ENCODE results near the gene FADS6. TPM values are rescaled to one million over a fixed set of nuclear protein-coding genes. Genes with fewer than 3 reads are reported as not detected.
A peak's percentile ranks its signal among the peaks of the same experiment; 100 is the strongest.

Gene FADS6
- total RNA-seq (1 to 10 TPM; 1.9 to 5.1 TPM), polyA plus RNA-seq (ENCODE audit: insufficient read length in 2 of 2) (1 to 10 TPM; 7.5 to 8.7 TPM)
- long read RNA-seq, donor 1, partial matches to known transcripts = 18 of 18 reads
- long read RNA-seq, donor 1, other reads (novel, unspliced or antisense) = 0 of 18 reads
- long read RNA-seq, donor 2 = 0 reads
- long read RNA-seq, donor 3 = 0 reads
- long read RNA-seq, donor 4 = 0 reads

- Histone ChIP-seq H3K9me3 (ENCODE audit: control insufficient read depth, insufficient read depth, low read length) (no peaks in the 10 kb centered on the region), H3K36me3 (ENCODE audit: control insufficient read depth, insufficient read depth, low read length) (no peaks in the 10 kb centered on the region), H3K4me1 (ENCODE audit: control insufficient read depth, insufficient read depth, low read length) (peaks cover 14% of the 10 kb centered on the region), H3K27ac (ENCODE audit: low read depth, low read length) (no peak within 1 kb of the TSS), H3K27me3 (ENCODE audit: control insufficient read depth, insufficient read depth, low read length) (peaks cover 55% of the 10 kb centered on the region), H3K4me3 (ENCODE audit: low read depth, low read length) (no peak within 1 kb of the TSS)
- 2% methylated on average over 86 of the region's 86 CpGs for WGBS (ENCODE audit: insufficient coverage)
- DNase-seq (ENCODE audit: low read depth in 4 of 6, low spot score in 6 of 6) = peak in 1 of 6 donors; percentile 32
These were observed at the start of gene FADS6 for GRCh38 chr17:74892974-74893911. Gene FADS6 (minus strand): TSS chr17:74893633. CDS start chr17:74893595, 38 bp downstream.

- H3K36me3 ChIP-seq (ENCODE audit: control insufficient read depth, insufficient read depth, low read length) = no peaks in the 10 kb centered on the region
- H3K27ac ChIP-seq (ENCODE audit: low read depth, low read length) = no peak overlapping the region
- H3K4me3 ChIP-seq (ENCODE audit: low read depth, low read length) = no peak overlapping the region
- H3K4me1 ChIP-seq (ENCODE audit: control insufficient read depth, insufficient read depth, low read length) = peaks cover 4% of the 10 kb centered on the region
- no peaks in the 10 kb centered on the region for H3K9me3 ChIP-seq (ENCODE audit: control insufficient read depth, insufficient read depth, low read length)
- WGBS (ENCODE audit: insufficient coverage) = 82% methylated on average over 19 of the region's 21 CpGs
- no peak for DNase-seq (ENCODE audit: low read depth in 4 of 6, low spot score in 6 of 6)
- peaks cover 56% of the 10 kb centered on the region for H3K27me3 ChIP-seq (ENCODE audit: control insufficient read depth, insufficient read depth, low read length)
These were observed 47.8 kb upstream of the FADS6 start for GRCh38 chr17:74941128-74941725.

- no peaks in the 10 kb centered on the region for H3K36me3 ChIP-seq (ENCODE audit: control insufficient read depth, insufficient read depth, low read length)
- peaks cover 13% of the 10 kb centered on the region for H3K4me1 ChIP-seq (ENCODE audit: control insufficient read depth, insufficient read depth, low read length)
- no peak for DNase-seq (ENCODE audit: low read depth in 4 of 6, low spot score in 6 of 6)
- WGBS (ENCODE audit: insufficient coverage) = 36% methylated on average over 6 of the region's 8 CpGs
- peaks cover 69% of the 10 kb centered on the region for H3K27me3 ChIP-seq (ENCODE audit: control insufficient read depth, insufficient read depth, low read length)
- H3K9me3 ChIP-seq (ENCODE audit: control insufficient read depth, insufficient read depth, low read length) = no peaks in the 10 kb centered on the region
- H3K4me3 ChIP-seq (ENCODE audit: low read depth, low read length) = no peak overlapping the region
- no peak overlapping the region for H3K27ac ChIP-seq (ENCODE audit: low read depth, low read length)
These were observed 46.1 kb upstream of the FADS6 start for GRCh38 chr17:74939534-74939933.

GRCh38 chr17:74938194-74938950, 44.9 kb upstream of the FADS6 start:
- peaks cover 81% of the 10 kb centered on the region for H3K27me3 ChIP-seq (ENCODE audit: control insufficient read depth, insufficient read depth, low read length)
- no peaks in the 10 kb centered on the region for H3K36me3 ChIP-seq (ENCODE audit: control insufficient read depth, insufficient read depth, low read length)
- WGBS (ENCODE audit: insufficient coverage) = 58% methylated on average over 8 of the region's 8 CpGs
- DNase-seq (ENCODE audit: low read depth in 4 of 6, low spot score in 6 of 6) = no peak
- no peaks in the 10 kb centered on the region for H3K9me3 ChIP-seq (ENCODE audit: control insufficient read depth, insufficient read depth, low read length)
- peaks cover 13% of the 10 kb centered on the region for H3K4me1 ChIP-seq (ENCODE audit: control insufficient read depth, insufficient read depth, low read length)
- H3K27ac ChIP-seq (ENCODE audit: low read depth, low read length) = no peak overlapping the region
- no peak overlapping the region for H3K4me3 ChIP-seq (ENCODE audit: low read depth, low read length)

GRCh38 chr17:74937064-74938051, 43.9 kb upstream of the FADS6 start:
- DNase-seq (ENCODE audit: low read depth in 4 of 6, low spot score in 6 of 6) = no peak
- Histone ChIP-seq H3K9me3 (ENCODE audit: control insufficient read depth, insufficient read depth, low read length) (no peaks in the 10 kb centered on the region), H3K4me3 (ENCODE audit: low read depth, low read length) (no peak overlapping the region), H3K27ac (ENCODE audit: low read depth, low read length) (no peak overlapping the region), H3K27me3 (ENCODE audit: control insufficient read depth, insufficient read depth, low read length) (peaks cover 84% of the 10 kb centered on the region), H3K36me3 (ENCODE audit: control insufficient read depth, insufficient read depth, low read length) (no peaks in the 10 kb centered on the region), H3K4me1 (ENCODE audit: control insufficient read depth, insufficient read depth, low read length) (peaks cover 13% of the 10 kb centered on the region)
- 49% methylated on average over 9 of the region's 11 CpGs for WGBS (ENCODE audit: insufficient coverage)

- no peak overlapping the region for H3K4me3 ChIP-seq (ENCODE audit: low read depth, low read length)
- DNase-seq (ENCODE audit: low read depth in 4 of 6, low spot score in 6 of 6) = no peak
- H3K4me1 ChIP-seq (ENCODE audit: control insufficient read depth, insufficient read depth, low read length) = peaks cover 13% of the 10 kb centered on the region
- H3K27ac ChIP-seq (ENCODE audit: low read depth, low read length) = no peak overlapping the region
- H3K9me3 ChIP-seq (ENCODE audit: control insufficient read depth, insufficient read depth, low read length) = no peaks in the 10 kb centered on the region
- H3K27me3 ChIP-seq (ENCODE audit: control insufficient read depth, insufficient read depth, low read length) = peaks cover 80% of the 10 kb centered on the region
- WGBS (ENCODE audit: insufficient coverage) = 15% methylated on average over 12 of the region's 12 CpGs
- H3K36me3 ChIP-seq (ENCODE audit: control insufficient read depth, insufficient read depth, low read length) = no peaks in the 10 kb centered on the region
These were observed 43.0 kb upstream of the FADS6 start for GRCh38 chr17:74936470-74936799.

GRCh38 chr17:74935585-74936469, 42.4 kb upstream of the FADS6 start, which contains the start of gene OTOP3:
Gene OTOP3 (plus strand): TSS chr17:74935898. CDS start chr17:74935922, 24 bp downstream.
- Histone ChIP-seq H3K27ac (ENCODE audit: low read depth, low read length) (no peak within 1 kb of the TSS), H3K4me3 (ENCODE audit: low read depth, low read length) (no peak within 1 kb of the TSS), H3K36me3 (ENCODE audit: control insufficient read depth, insufficient read depth, low read length) (no peaks in the 10 kb centered on the region), H3K4me1 (ENCODE audit: control insufficient read depth, insufficient read depth, low read length) (peaks cover 13% of the 10 kb centered on the region), H3K27me3 (ENCODE audit: control insufficient read depth, insufficient read depth, low read length) (peaks cover 76% of the 10 kb centered on the region), H3K9me3 (ENCODE audit: control insufficient read depth, insufficient read depth, low read length) (no peaks in the 10 kb centered on the region)
- DNase-seq (ENCODE audit: low read depth in 4 of 6, low spot score in 6 of 6) = peak in 1 of 6 donors; percentile 9
- 3% methylated on average over 68 of the region's 78 CpGs for WGBS (ENCODE audit: insufficient coverage)

GRCh38 chr17:74935048-74935447, 41.6 kb upstream of the FADS6 start:
- Histone ChIP-seq H3K27me3 (ENCODE audit: control insufficient read depth, insufficient read depth, low read length) (peaks cover 80% of the 10 kb centered on the region), H3K9me3 (ENCODE audit: control insufficient read depth, insufficient read depth, low read length) (no peaks in the 10 kb centered on the region), H3K27ac (ENCODE audit: low read depth, low read length) (no peak overlapping the region), H3K36me3 (ENCODE audit: control insufficient read depth, insufficient read depth, low read length) (no peaks in the 10 kb centered on the region), H3K4me1 (ENCODE audit: control insufficient read depth, insufficient read depth, low read length) (peaks cover 13% of the 10 kb centered on the region), H3K4me3 (ENCODE audit: low read depth, low read length) (no peak overlapping the region)
- WGBS (ENCODE audit: insufficient coverage) = 0% methylated on average over 1 of the region's 3 CpGs
- no peak for DNase-seq (ENCODE audit: low read depth in 4 of 6, low spot score in 6 of 6)

Data from spinal cord (tissue), 10 donors.